Measurements from ENCODE around the gene ZNF436. TPM values are rescaled to one million over a fixed set of nuclear protein-coding genes. Genes with fewer than 3 reads are reported as not detected.
"Not testable (repeated sequence)": the region's sequence is repeated elsewhere in the genome, so short reads cannot be mapped to it uniquely, and the experiment has no call there.

The ZNF436 gene
- total RNA-seq, 1 donor from 2014 or later = 11.8 TPM

GRCh38 chr1:23376890-23377811 lies 7.5 kb upstream of the ZNF436 start:
- Histone ChIP-seq H3K4me3 (no peak overlapping the region), H3K9me3 (replicated peaks) (no peaks in the 10 kb centered on the region), H3K27ac (replicated peaks) (peak overlapping the region; percentile 71), H3K36me3 (no peaks in the 10 kb centered on the region), H3K4me1 (peaks cover 18% of the 10 kb centered on the region), H3K27me3 (ENCODE audit: low read depth) (no peaks in the 10 kb centered on the region)
- intact Hi-C loops (cut with micrococcal nuclease) = no loop called here
- DNase-seq = peak; percentile 54
- TF ChIP-seq CTCF (IDR thresholded peaks at IDR 0.05; ENCODE audit: borderline replicate concordance) = no peak

DNA sequence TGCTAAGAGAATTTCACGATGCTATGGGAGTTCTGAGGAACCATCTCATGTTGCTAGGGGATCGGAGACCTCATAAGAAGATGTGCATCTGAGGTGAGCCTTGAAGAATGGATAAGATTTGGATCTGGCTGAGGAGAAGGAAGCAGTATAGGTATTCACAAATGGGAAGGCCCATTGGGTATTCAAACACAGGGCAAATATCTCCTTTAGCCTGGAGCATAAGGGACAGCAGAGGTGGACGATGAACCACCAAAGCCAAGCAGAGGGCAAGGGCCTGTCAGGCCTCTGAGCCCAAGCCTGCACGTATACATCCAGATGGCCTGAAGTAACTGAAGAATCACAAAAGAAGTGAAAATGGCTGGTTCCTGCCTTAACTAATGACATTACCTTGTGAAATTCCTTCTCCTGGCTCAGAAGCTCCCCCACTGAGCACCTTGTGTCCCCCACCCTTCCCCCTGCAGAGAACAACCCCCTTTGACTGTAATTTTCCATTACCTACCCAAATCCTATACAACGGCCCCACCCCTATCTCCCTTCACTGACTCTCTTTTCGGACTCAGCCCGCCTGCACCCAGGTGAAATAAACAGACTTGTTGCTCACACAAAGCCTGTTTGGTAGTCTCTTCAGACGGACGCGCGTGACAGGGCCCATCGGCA lies 4.6 kb upstream of the ZNF436 start:
- H3K4me1 ChIP-seq = peaks cover 46% of the 10 kb centered on the region
- H3K9me3 ChIP-seq (replicated peaks); H3K27ac ChIP-seq (replicated peaks); H3K27me3 ChIP-seq (ENCODE audit: low read depth); H3K4me3 ChIP-seq; intact Hi-C loops (cut with micrococcal nuclease); DNase-seq; H3K36me3 ChIP-seq: not testable (repeated sequence)

GRCh38 chr1:23371987-23372880 lies 2.6 kb upstream of the ZNF436 start:
- no peaks in the 10 kb centered on the region for H3K9me3 ChIP-seq (replicated peaks)
- DNase-seq = no peak
- no peaks in the 10 kb centered on the region for H3K36me3 ChIP-seq
- no peak overlapping the region for H3K4me3 ChIP-seq
- intact Hi-C loops (cut with micrococcal nuclease) = no loop called here
- peak overlapping the region; percentile 99 for H3K27ac ChIP-seq (replicated peaks)
- H3K27me3 ChIP-seq (ENCODE audit: low read depth) = no peaks in the 10 kb centered on the region
- peaks cover 56% of the 10 kb centered on the region for H3K4me1 ChIP-seq
- no peak for TF ChIP-seq CTCF (IDR thresholded peaks at IDR 0.05; ENCODE audit: borderline replicate concordance)

GRCh38 chr1:23370709-23371584 lies 1.3 kb upstream of the ZNF436 start:
- peak overlapping the region; percentile 99 for H3K27ac ChIP-seq (replicated peaks)
- intact Hi-C loops (cut with micrococcal nuclease) = no loop called here
- peaks cover 8% of the 10 kb centered on the region for H3K9me3 ChIP-seq (replicated peaks)
- no peaks in the 10 kb centered on the region for H3K27me3 ChIP-seq (ENCODE audit: low read depth)
- DNase-seq = no peak
- H3K36me3 ChIP-seq = peaks cover 13% of the 10 kb centered on the region
- peak overlapping the region; percentile 88 for H3K4me3 ChIP-seq
- peak; percentile 25 for TF ChIP-seq CTCF (IDR thresholded peaks at IDR 0.05; ENCODE audit: borderline replicate concordance)
- peaks cover 67% of the 10 kb centered on the region for H3K4me1 ChIP-seq

DNA sequence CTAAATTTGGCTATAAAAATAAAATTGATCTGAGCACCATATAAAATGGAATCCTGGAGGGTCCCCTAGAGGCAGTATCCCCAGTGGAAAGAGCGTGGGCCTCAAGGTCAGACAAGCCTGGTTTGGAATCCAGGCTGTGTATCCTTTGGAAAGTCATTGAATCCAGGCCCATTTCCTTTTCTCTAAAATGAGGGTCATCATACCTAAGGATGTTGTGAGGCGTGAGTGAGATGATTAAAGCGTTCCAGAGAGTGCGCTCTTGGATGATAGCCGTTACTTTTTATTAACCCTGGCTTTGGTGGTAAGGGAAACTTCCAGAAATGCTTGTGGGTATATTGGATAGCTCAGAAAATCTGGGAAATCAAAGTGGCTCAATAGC lies 683 bp upstream of the ZNF436 start:
- Histone ChIP-seq H3K36me3 (peaks cover 19% of the 10 kb centered on the region), H3K9me3 (replicated peaks) (peaks cover 14% of the 10 kb centered on the region), H3K27me3 (ENCODE audit: low read depth) (no peaks in the 10 kb centered on the region), H3K27ac (replicated peaks) (peak overlapping the region; percentile 99), H3K4me1 (peaks cover 67% of the 10 kb centered on the region), H3K4me3 (peak overlapping the region; percentile 88)
- TF ChIP-seq CTCF (IDR thresholded peaks at IDR 0.05; ENCODE audit: borderline replicate concordance) = no peak
- DNase-seq = no peak
- intact Hi-C loops (cut with micrococcal nuclease) = no loop called here
